GM18499 (cell line): ENCODE results near the gene BCAS1.

Experiments
- ATAC-seq: cut with Tn5 transposase; IDR thresholded peaks from one replicate; pipeline ENCODE4 v1.9.1; 2021; ENCODE audit warnings: moderate number of reproducible peaks; ENCODE audit not compliant: insufficient read depth, unreplicated experiment

Gene BCAS1

GRCh38 chr20:53898556-53898931, 171.8 kb downstream of the BCAS1 start:
- ATAC-seq, result no peak

- no peak for ATAC-seq
These were observed 172.4 kb downstream of the BCAS1 start for GRCh38 chr20:53897884-53898555.

- ATAC-seq, result no peak
These were observed 173.7 kb downstream of the BCAS1 start for GRCh38 chr20:53896647-53897046.

GRCh38 chr20:53896041-53896440, 174.4 kb downstream of the BCAS1 start:
- ATAC-seq, result no peak

GRCh38 chr20:53895385-53895755, 175.0 kb downstream of the BCAS1 start:
- no peak for ATAC-seq

- no peak for ATAC-seq
These were observed 175.5 kb downstream of the BCAS1 start for GRCh38 chr20:53894707-53895384.
